HepG2 (cell line): Measurements from ENCODE around the gene DBN1. TPM values are rescaled to one million over a fixed set of nuclear protein-coding genes. Genes with fewer than 3 reads are reported as not detected.
A peak's percentile ranks its signal among the peaks of the same experiment; 100 is the strongest.

Experiments used
- ATF5 ChIP-seq: sonication (generic); formaldehyde crosslinking; IDR thresholded peaks from 2 replicates; pipeline ENCODE4 v1.4.0; 2020; ENCODE audit warnings: mild to moderate bottlenecking, low read depth, missing genetic modification reagents
- CCAR2 ChIP-seq: fragments of 200-400 bp; formaldehyde crosslinking; optimal IDR thresholded peaks from 2 replicates; pipeline ENCODE3; 2018; ENCODE audit warnings: low read depth, mild to moderate bottlenecking, low read length, moderate library complexity
- ELF4 ChIP-seq: sonication (generic); formaldehyde crosslinking; IDR thresholded peaks from 2 replicates; pipeline ENCODE4 v1.5.0; 2020; ENCODE audit warnings: missing genetic modification reagents, mild to moderate bottlenecking, moderate library complexity, borderline replicate concordance
- FLYWCH1 ChIP-seq: sonication (generic); formaldehyde crosslinking; IDR thresholded peaks from 2 replicates; pipeline ENCODE4 v1.8.1; 2023; ENCODE audit warnings: mild to moderate bottlenecking, missing genetic modification reagents
- MXI1 ChIP-seq: IDR thresholded peaks from 3 replicates; pipeline ENCODE4 v1.6.1; 2012; ENCODE audit warnings: low read depth, low read length, inconsistent platforms, borderline replicate concordance
- MYNN ChIP-seq: sonication (generic); formaldehyde crosslinking; IDR thresholded peaks from 2 replicates; pipeline ENCODE4 v1.4.0; 2020; ENCODE audit warnings: mild to moderate bottlenecking, low read depth, missing genetic modification reagents
- NPAS2 ChIP-seq: sonication (generic); formaldehyde crosslinking; IDR thresholded peaks from 2 replicates; pipeline ENCODE4 v1.8.0; 2022; ENCODE audit warnings: mild to moderate bottlenecking, missing genetic modification reagents, borderline replicate concordance
- POLR2G ChIP-seq: fragments of 200-400 bp; formaldehyde crosslinking; IDR thresholded peaks from 2 replicates; pipeline ENCODE4 v1.6.1; 2018; ENCODE audit warnings: mild to moderate bottlenecking, low read depth, low read length, moderate library complexity
- SALL2 ChIP-seq: sonication (generic); formaldehyde crosslinking; IDR thresholded peaks from 2 replicates; pipeline ENCODE4 v1.8.1; 2023; ENCODE audit warnings: mild to moderate bottlenecking, missing genetic modification reagents, inconsistent platforms
- SOX6 ChIP-seq, 2 experiments: fragments of 450-650 bp in 1 of 2; sonication (generic) in 1 of 2; formaldehyde crosslinking in 1 of 2; IDR thresholded peaks; 2 replicates each; pipeline versions ENCODE4 v1.4.0 to v1.6.1; 2017 to 2020; ENCODE audit warnings: antibody characterized with exemption in 1 of 2, mild to moderate bottlenecking in 1 of 2, missing genetic modification reagents in 1 of 2
- THAP11 ChIP-seq: IDR thresholded peaks from 2 replicates; pipeline ENCODE4 v1.6.1; 2016; ENCODE audit warnings: missing biosample characterization, missing genetic modification reagents
- ZBTB2 ChIP-seq: sonication (generic); formaldehyde crosslinking; IDR thresholded peaks from 2 replicates; pipeline ENCODE4 v1.8.0; 2022; ENCODE audit warnings: low read depth, missing genetic modification reagents
- ZFP91 ChIP-seq: sonication (generic); formaldehyde crosslinking; IDR thresholded peaks from 2 replicates; pipeline ENCODE4 v1.9.0; 2022; ENCODE audit warnings: missing genetic modification reagents, mild to moderate bottlenecking, borderline replicate concordance
- ZFY ChIP-seq: sonication (generic); formaldehyde crosslinking; IDR thresholded peaks from 2 replicates; pipeline ENCODE4 v1.4.0; 2020; ENCODE audit warnings: missing genetic modification reagents
- ZNF256 ChIP-seq: sonication (generic); formaldehyde crosslinking; conservative IDR thresholded peaks from 2 replicates; pipeline ENCODE4 v1.4.0; 2020; ENCODE audit warnings: missing genetic modification reagents
- ZNF343 ChIP-seq: sonication (generic); formaldehyde crosslinking; IDR thresholded peaks from 2 replicates; pipeline ENCODE4 v1.4.0; 2020; ENCODE audit warnings: mild to moderate bottlenecking, missing genetic modification reagents
- ZNF749 ChIP-seq: sonication (generic); formaldehyde crosslinking; IDR thresholded peaks from 2 replicates; pipeline ENCODE4 v1.8.0; 2022; ENCODE audit warnings: mild to moderate bottlenecking, missing genetic modification reagents, moderate library complexity, borderline replicate concordance
- ZNF776 ChIP-seq: sonication (generic); formaldehyde crosslinking; IDR thresholded peaks from 2 replicates; pipeline ENCODE4 v1.4.0; 2020; ENCODE audit warnings: mild to moderate bottlenecking, missing genetic modification reagents
- polyA plus RNA-seq, 8 experiments: library from polyadenylated mRNA; depleted of rRNA in 3 of 8; stranded (reverse) in 7 of 8; unstranded in 1 of 8; fragments of >200 nt; fragmentation: Illumina TruSeq in 4 of 8; extraction: Trizol in 4 of 8; gene quantifications; 2 replicates each; pipeline versions ENCODE4 v1.2.1 to v1.2.3, GENCODE V29; 2011 to 2016; ENCODE audit warnings: low read depth in 4 of 8, missing spikeins in 1 of 8, mixed read lengths in 1 of 8; ENCODE audit not compliant: insufficient read depth in 1 of 8
- total RNA-seq, 5 experiments: library from RNA; depleted of rRNA; stranded (reverse); fragments of >200 nt; fragmentation: Illumina TruSeq; extraction: Trizol; gene quantifications; 2 replicates each; pipeline ENCODE4 v1.2.3, GENCODE V29; 2016; ENCODE audit warnings: low read depth in 1 of 5
- TF ChIP-seq, protein P1 (sequence below): sonication (generic); formaldehyde crosslinking; IDR thresholded peaks from 2 replicates; pipeline ENCODE4 v1.8.1; 2023; ENCODE audit warnings: missing genetic modification reagents, mild to moderate bottlenecking, borderline replicate concordance
- TF ChIP-seq, protein P2 (sequence below): sonication (generic); formaldehyde crosslinking; IDR thresholded peaks from 2 replicates; pipeline ENCODE4 v1.4.0; 2020; ENCODE audit warnings: mild to moderate bottlenecking, missing genetic modification reagents
- TF ChIP-seq, protein P3 (sequence below): conservative IDR thresholded peaks from 2 replicates; pipeline ENCODE4 v1.6.1; 2018; ENCODE audit warnings: missing genetic modification reagents

DBN1 gene
- total and polyA plus RNA-seq, 2 of the 13 experiments (the other 11 are each of a cell fraction or from before 2014, with no cell fraction given) = 27.0 to 37.3 TPM

GRCh38 chr5:177447611-177448243 is 25.7 kb downstream of the DBN1 start (continued):
- TF ChIP-seq ZFP91 (peak; percentile 51; the same call in 1 of the 2 replicates), SALL2 (no peak), ELF4 (no peak), FLYWCH1 (no peak), THAP11 (peak; percentile 55; the same call in 1 of the 2 replicates), CCAR2 (no peak), MXI1 (peak; percentile 87; the same call in 1 of the 3 replicates), ZNF343 (CRISPR knock-in tag) (peak; percentile 95), POLR2G (peak; percentile 91), MYNN (CRISPR knock-in tag) (0 out of 2 replicates have a peak, but pooled peaks have one; percentile 25), ATF5 (CRISPR knock-in tag) (0 out of 2 replicates have a peak, but pooled peaks have one; percentile 35), ZFY (CRISPR knock-in tag) (no peak; the same call in 1 of the 2 replicates), SOX6 (IDR thresholded peaks at IDR 0.05) (no peak), SOX6 (CRISPR knock-in tag; IDR thresholded peaks at IDR 0.05) (peak; percentile 87), ZNF256 (no peak), ZNF749 (CRISPR knock-in tag) (no peak), ZNF776 (0 out of 2 replicates have a peak, but pooled peaks have one; percentile 49), ZBTB2 (0 out of 2 replicates have a peak, but pooled peaks have one; percentile 40), NPAS2 (CRISPR knock-in tag) (no peak)
- TF ChIP-seq, protein P1, sequence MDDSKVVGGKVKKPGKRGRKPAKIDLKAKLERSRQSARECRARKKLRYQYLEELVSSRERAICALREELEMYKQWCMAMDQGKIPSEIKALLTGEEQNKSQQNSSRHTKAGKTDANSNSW = no peak; the same call in 1 of the 2 replicates
- TF ChIP-seq, protein P2, sequence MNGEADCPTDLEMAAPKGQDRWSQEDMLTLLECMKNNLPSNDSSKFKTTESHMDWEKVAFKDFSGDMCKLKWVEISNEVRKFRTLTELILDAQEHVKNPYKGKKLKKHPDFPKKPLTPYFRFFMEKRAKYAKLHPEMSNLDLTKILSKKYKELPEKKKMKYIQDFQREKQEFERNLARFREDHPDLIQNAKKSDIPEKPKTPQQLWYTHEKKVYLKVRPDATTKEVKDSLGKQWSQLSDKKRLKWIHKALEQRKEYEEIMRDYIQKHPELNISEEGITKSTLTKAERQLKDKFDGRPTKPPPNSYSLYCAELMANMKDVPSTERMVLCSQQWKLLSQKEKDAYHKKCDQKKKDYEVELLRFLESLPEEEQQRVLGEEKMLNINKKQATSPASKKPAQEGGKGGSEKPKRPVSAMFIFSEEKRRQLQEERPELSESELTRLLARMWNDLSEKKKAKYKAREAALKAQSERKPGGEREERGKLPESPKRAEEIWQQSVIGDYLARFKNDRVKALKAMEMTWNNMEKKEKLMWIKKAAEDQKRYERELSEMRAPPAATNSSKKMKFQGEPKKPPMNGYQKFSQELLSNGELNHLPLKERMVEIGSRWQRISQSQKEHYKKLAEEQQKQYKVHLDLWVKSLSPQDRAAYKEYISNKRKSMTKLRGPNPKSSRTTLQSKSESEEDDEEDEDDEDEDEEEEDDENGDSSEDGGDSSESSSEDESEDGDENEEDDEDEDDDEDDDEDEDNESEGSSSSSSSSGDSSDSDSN (CRISPR knock-in tag) = peak; percentile 71
- TF ChIP-seq, protein P3, sequence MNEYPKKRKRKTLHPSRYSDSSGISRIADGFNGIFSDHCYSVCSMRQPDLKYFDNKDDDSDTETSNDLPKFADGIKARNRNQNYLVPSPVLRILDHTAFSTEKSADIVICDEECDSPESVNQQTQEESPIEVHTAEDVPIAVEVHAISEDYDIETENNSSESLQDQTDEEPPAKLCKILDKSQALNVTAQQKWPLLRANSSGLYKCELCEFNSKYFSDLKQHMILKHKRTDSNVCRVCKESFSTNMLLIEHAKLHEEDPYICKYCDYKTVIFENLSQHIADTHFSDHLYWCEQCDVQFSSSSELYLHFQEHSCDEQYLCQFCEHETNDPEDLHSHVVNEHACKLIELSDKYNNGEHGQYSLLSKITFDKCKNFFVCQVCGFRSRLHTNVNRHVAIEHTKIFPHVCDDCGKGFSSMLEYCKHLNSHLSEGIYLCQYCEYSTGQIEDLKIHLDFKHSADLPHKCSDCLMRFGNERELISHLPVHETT = 0 out of 2 replicates have a peak, but pooled peaks have one; percentile 25
